Measurements from ENCODE around the gene STT3A. TPM values are rescaled to one million over a fixed set of nuclear protein-coding genes. Genes with fewer than 3 reads are reported as not detected.

Gene STT3A
- total RNA-seq, 4 donors from 2014 or later: 31.5 to 34.6 (median 32.9) TPM

DNA sequence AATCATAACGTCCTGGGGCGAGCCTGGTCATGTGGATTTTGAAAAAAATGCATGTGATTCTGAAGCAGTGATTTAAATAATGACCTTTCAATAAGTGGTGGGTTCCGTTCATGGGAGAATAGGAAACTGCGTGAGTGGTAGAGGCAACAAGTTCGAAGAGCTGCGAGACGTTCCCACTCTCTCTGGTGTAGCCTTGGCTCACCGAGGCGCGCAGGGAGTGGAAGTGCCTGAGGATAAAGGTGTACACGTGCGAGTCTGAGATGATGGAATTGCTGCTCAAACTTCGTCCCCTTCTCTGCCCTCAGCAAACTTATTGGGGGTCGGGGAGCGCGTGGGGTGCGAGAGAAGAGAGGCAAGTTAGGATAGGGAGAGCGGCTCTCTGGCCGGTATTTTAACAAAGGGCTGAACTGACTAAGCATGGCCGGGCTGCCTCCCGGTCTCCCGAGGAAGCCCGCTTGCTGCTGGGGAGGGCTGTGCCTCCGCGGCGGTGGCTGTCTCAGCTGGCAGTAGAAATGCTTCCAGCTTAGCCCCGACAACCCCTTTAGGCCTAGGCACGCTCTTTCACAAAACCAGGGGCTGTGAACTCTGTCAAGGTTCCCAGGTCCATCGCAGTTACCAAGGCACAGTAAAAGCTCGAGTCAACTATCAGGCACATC, 875 bp upstream of the STT3A start:
- Histone ChIP-seq H3K4me1 (peaks cover 17 to 24% of the 10 kb centered on the region in 2 donors), H3K4me3 (peak overlapping the region; percentile 55 to 90 (median 82)), H3K9me3 (no peaks in the 10 kb centered on the region), H3K27ac (peak overlapping the region; percentile 87 to 99 (median 94)), H3K27me3 (no peaks in the 10 kb centered on the region), H3K36me3 (no peaks in the 10 kb centered on the region)
- TF ChIP-seq, protein P1, sequence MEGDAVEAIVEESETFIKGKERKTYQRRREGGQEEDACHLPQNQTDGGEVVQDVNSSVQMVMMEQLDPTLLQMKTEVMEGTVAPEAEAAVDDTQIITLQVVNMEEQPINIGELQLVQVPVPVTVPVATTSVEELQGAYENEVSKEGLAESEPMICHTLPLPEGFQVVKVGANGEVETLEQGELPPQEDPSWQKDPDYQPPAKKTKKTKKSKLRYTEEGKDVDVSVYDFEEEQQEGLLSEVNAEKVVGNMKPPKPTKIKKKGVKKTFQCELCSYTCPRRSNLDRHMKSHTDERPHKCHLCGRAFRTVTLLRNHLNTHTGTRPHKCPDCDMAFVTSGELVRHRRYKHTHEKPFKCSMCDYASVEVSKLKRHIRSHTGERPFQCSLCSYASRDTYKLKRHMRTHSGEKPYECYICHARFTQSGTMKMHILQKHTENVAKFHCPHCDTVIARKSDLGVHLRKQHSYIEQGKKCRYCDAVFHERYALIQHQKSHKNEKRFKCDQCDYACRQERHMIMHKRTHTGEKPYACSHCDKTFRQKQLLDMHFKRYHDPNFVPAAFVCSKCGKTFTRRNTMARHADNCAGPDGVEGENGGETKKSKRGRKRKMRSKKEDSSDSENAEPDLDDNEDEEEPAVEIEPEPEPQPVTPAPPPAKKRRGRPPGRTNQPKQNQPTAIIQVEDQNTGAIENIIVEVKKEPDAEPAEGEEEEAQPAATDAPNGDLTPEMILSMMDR (IDR thresholded peaks at IDR 0.05 in 4 of 5, conservative IDR thresholded peaks at IDR 0.05 in 1 of 5): no peak
- TF ChIP-seq POLR2A (IDR thresholded peaks at IDR 0.05): no peak
- in situ Hi-C loops (cut with MboI; ENCODE audit: low sequenced_read_pairs in 4 of 4): loop anchor here in 1 of 4 donors (25.0 kb wide), 1 partner anchor 621 kb away; the partner anchor contains the start of genes FAM118B and RPUSD4
- peak; percentile 51 to 62 for ATAC-seq
- DNase-seq: peak; percentile 7 to 26
- intact Hi-C loops (cut with DNase I; ENCODE audit: low total_unique reads): loop anchor here (1.0 to 10.0 kb wide), 3 partner anchors 21 to 917 kb away; partner anchors contain the start of genes FAM118B, RPUSD4, SIAE and SPA17

DNA sequence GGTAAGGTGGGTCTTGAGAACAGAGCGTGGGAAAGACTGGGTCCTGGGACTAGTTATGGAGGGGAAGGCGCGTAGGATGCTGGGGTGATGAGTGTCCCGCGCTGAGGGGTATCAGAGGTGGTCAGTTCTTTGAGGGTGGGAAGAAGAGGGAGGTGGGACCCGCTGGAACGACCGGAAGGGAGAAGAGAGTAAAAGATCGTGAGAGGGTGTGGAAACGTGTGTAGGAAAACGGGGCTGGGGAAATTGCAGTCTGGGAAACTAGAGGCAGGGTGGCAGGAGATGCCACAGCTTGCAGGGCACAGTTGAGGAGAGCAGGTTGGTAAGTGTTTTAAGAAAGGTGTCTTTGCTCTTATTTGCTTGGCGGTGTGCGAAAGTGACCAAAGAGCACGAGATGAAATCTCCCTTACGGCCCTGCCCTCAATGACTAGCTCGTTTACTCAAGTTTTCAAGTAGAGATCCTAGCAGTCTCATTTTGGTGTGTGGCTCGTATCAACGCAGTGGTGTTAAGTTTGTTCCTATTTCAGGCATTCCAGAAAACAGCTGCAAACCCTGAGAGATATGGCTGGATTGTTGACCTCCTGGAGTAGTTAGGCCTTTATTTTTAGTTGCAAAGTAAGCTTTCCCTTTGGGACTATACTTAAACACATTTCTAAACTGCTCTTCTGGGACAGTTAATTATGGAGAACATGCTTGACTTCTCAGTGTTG, 615 bp downstream of the STT3A start:
- intact Hi-C loops (cut with DNase I; ENCODE audit: low total_unique reads) (loop anchor here (1.0 to 10.0 kb wide), 3 partner anchors 32 to 918 kb away; partner anchors contain the start of genes CHEK1, FAM118B, RPUSD4 and SIAE), in situ Hi-C loops (cut with MboI; ENCODE audit: low sequenced_read_pairs in 4 of 4) (loop anchor here in 1 of 4 donors (25.0 kb wide), 1 partner anchor 619 kb away; the partner anchor contains the start of genes FAM118B and RPUSD4)
- H3K27ac ChIP-seq: peak overlapping the region; percentile 86 to 92 (median 90)
- H3K4me1 ChIP-seq: peaks cover 17 to 24% of the 10 kb centered on the region in 2 donors
- no peaks in the 10 kb centered on the region for H3K9me3 ChIP-seq
- ATAC-seq (peak in 1 of 2 donors; percentile 3), DNase-seq (peak in 1 of 2 donors; percentile 5)
- H3K4me3 ChIP-seq: peak overlapping the region; percentile 86 to 95 (median 90)
- H3K27me3 ChIP-seq: no peaks in the 10 kb centered on the region
- H3K36me3 ChIP-seq: peaks cover 0 to 11% of the 10 kb centered on the region in 2 donors
- TF ChIP-seq, protein P1 (IDR thresholded peaks at IDR 0.05 in 4 of 5, conservative IDR thresholded peaks at IDR 0.05 in 1 of 5): no peak
- no peak for TF ChIP-seq POLR2A (IDR thresholded peaks at IDR 0.05)

DNA sequence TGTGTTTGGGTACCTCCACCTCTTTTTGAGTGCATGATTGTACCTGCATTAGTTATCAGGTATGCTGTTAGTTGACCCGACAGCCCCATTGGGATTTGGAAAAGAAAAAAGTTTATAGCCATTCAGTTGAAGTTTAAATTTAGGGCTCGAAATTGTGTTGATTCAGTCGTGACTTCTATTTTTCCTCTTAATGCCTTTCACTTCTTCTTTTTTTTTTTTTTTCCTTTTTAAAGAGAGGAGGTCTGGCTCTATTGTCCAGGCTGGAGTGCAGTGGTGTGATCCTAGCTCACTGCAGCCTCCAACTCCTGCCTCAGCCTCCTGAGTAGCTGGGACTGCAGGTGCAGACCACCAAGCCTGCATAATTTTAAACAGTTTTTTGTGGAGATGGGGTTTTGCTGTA, 2.3 kb downstream of the STT3A start:
- H3K4me3 ChIP-seq: no peak overlapping the region

DNA sequence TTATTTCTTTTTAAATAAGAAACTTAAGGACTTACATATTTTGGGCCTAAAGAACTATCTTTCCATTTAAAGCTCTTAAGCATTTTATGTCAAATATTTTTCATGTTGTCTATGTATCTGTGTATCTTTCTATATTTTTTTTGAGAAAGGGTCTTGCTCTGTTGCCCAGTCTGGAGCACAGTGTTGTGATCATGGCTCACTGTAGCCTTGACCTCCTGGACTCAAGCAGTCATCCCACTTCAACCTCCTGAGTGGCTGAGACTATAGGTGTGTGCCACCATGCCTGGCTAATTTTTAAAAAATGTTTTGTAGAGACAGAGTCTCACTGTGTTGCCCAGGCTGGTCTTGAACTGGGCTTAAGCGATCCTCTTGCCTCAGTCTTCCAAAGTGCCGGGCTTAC, 8.0 kb downstream of the STT3A start:
- Histone ChIP-seq H3K27me3 (no peaks in the 10 kb centered on the region), H3K4me3 (no peak overlapping the region), H3K9me3 (no peaks in the 10 kb centered on the region), H3K27ac (no peak overlapping the region), H3K36me3 (peaks cover 0 to 82% of the 10 kb centered on the region in 2 donors), H3K4me1 (peaks cover 0 to 3% of the 10 kb centered on the region in 2 donors)
- TF ChIP-seq, protein P1 (IDR thresholded peaks at IDR 0.05 in 4 of 5, conservative IDR thresholded peaks at IDR 0.05 in 1 of 5): no peak
- TF ChIP-seq POLR2A (IDR thresholded peaks at IDR 0.05): no peak
- ATAC-seq (no peak), DNase-seq (no peak)
- in situ Hi-C loops (cut with MboI; ENCODE audit: low sequenced_read_pairs in 4 of 4) (loop anchor here in 2 of 4 donors (25.0 kb wide), 2 partner anchors 287 to 637 kb away; partner anchors contain the start of gene HYLS1 (in 2 of the 2)), intact Hi-C loops (cut with DNase I; ENCODE audit: low total_unique reads) (no loop called here)

More for the DNA sequence above, 2.3 kb downstream of the STT3A start:
- no peaks in the 10 kb centered on the region for H3K9me3 ChIP-seq
- peaks cover 17 to 24% of the 10 kb centered on the region in 2 donors for H3K4me1 ChIP-seq
- DNase-seq (no peak), ATAC-seq (no peak)
- H3K27ac ChIP-seq: no peak overlapping the region
- TF ChIP-seq, protein P1 (IDR thresholded peaks at IDR 0.05 in 4 of 5, conservative IDR thresholded peaks at IDR 0.05 in 1 of 5): no peak
- no peak for TF ChIP-seq POLR2A (IDR thresholded peaks at IDR 0.05)
- intact Hi-C loops (cut with DNase I; ENCODE audit: low total_unique reads): loop anchor here (5.0 to 10.0 kb wide), 2 partner anchors 617 to 920 kb away; partner anchors contain the start of genes FAM118B, RPUSD4, SIAE and SPA17
- in situ Hi-C loops (cut with MboI; ENCODE audit: low sequenced_read_pairs in 4 of 4): loop anchor here in 1 of 4 donors (25.0 kb wide), 1 partner anchor 617 kb away; the partner anchor contains the start of genes FAM118B and RPUSD4
- H3K36me3 ChIP-seq: peaks cover 0 to 27% of the 10 kb centered on the region in 2 donors
- no peaks in the 10 kb centered on the region for H3K27me3 ChIP-seq

Data from gastrocnemius medialis (tissue), 4 donors.